AG10803 (cell line): ENCODE data around the gene SLFN12.
"Not testable (repeated sequence)": the region's sequence is repeated elsewhere in the genome, so short reads cannot be mapped to it uniquely, and the experiment has no call there.

Experiments
- DNase-seq: peaks from one replicate; pipeline ENCODE4 v3.0.0; 2010; ENCODE audit warnings: low read depth
- H3K4me3 ChIP-seq: 2 replicates; pipeline ENCODE4 v1.5.1; 2011; ENCODE audit warnings: mild to moderate bottlenecking, low read length, control low read depth
- TF ChIP-seq, protein P1 (sequence below): conservative IDR thresholded peaks from 2 replicates; pipeline ENCODE4 v1.5.1; 2011; ENCODE audit warnings: mild to moderate bottlenecking, low read length, control low read depth, inconsistent platforms

Gene SLFN12

DNA sequence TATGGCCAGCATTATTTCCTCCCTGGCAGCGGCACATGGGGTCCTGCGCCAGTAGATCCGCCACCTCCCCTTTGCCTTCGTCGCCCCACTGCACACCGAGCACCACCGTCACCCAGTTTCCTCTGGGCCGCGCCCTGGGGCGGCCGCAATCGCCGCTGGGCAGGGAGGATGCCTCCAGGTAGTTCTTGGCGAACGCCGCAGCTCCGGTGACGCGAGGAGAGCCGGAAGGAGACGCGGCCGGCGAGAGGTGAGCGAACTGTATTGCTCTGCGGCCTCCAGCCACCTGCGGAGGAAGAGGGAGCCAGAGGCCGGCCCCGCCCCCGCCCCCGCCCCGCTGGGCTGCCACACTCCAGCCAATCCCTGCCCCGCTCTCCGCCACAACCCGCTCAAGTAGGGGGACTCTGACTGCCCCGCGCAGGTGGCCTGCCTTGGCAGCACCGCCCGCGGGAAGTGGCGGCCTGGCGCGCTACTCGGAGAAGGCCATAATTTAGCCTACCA lies 28.1 kb upstream of the SLFN12 start:
- no peak overlapping the region for H3K4me3 ChIP-seq
- TF ChIP-seq, protein P1, sequence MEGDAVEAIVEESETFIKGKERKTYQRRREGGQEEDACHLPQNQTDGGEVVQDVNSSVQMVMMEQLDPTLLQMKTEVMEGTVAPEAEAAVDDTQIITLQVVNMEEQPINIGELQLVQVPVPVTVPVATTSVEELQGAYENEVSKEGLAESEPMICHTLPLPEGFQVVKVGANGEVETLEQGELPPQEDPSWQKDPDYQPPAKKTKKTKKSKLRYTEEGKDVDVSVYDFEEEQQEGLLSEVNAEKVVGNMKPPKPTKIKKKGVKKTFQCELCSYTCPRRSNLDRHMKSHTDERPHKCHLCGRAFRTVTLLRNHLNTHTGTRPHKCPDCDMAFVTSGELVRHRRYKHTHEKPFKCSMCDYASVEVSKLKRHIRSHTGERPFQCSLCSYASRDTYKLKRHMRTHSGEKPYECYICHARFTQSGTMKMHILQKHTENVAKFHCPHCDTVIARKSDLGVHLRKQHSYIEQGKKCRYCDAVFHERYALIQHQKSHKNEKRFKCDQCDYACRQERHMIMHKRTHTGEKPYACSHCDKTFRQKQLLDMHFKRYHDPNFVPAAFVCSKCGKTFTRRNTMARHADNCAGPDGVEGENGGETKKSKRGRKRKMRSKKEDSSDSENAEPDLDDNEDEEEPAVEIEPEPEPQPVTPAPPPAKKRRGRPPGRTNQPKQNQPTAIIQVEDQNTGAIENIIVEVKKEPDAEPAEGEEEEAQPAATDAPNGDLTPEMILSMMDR = no peak
- no peak for DNase-seq

DNA sequence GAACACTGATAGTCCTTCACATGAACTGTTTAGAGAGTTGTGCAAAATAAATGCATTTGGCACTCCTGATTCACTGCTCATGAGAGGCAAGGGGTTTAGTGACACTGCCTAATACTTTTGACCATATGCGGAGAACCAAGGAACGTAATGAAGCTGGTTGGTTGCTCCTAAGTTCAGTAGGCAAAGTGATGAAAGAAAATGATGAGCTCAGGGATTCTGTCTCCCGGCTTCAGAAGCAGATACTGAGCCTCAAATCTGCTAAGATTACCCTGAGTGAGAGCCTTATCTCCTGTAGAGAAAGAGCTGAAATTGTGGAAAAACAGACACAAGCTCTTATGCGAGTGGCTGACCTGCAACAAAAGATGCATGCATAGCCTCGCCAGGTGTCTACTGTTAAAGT lies 21.7 kb upstream of the SLFN12 start:
- not testable (repeated sequence) for DNase-seq, H3K4me3 ChIP-seq

DNA sequence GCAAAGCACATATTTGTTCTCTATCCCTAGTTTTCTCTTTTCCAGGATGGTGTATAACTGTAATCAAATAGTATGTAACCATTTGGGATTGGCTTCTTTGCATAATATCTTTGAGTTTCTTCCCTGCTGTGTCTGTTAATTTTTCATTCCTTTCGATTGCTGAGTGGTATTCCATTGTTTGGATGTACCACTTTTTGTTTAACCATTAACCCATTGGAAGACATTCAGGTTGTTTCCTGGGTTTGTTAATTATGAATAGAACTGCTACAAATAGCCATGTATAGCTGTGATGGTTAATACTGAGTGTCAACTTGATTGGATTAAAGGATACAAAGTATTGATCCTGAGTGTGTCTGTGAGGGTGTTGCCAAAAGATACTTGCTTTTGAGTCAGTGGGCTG lies 20.9 kb upstream of the SLFN12 start:
- DNase-seq = no peak
- TF ChIP-seq, protein P1 = no peak

DNA sequence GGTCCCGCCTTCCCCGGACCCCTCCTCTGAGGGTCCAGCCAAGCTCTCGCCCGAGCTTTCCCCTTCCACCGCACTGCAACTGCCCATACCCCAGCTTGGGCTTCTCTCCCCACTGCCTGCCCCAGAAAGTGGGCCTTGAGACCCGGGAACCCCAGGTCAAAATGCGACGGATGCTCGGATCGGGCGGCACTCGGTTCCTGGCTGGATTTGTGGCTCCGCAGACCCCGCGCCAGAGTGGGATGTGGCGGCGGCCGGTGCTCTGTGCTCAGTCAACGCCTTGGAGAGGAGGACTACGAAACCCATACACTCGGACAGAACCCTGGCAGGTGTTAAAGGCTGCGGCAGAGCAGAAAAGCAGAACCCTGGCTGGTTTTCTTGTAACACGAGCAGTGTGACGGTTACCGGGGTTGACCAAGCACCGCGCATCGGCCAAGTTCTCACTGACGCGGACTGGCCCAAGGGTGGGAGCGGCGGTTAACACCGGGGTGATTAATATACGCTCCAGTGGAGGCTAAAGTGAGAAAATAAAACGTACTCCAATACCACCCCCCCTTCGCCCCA lies 17.2 kb upstream of the SLFN12 start:
- TF ChIP-seq, protein P1 = no peak
- DNase-seq = no peak
- H3K4me3 ChIP-seq = no peak overlapping the region

More for the DNA sequence above, 20.9 kb upstream of the SLFN12 start:
- H3K4me3 ChIP-seq = no peak overlapping the region

DNA sequence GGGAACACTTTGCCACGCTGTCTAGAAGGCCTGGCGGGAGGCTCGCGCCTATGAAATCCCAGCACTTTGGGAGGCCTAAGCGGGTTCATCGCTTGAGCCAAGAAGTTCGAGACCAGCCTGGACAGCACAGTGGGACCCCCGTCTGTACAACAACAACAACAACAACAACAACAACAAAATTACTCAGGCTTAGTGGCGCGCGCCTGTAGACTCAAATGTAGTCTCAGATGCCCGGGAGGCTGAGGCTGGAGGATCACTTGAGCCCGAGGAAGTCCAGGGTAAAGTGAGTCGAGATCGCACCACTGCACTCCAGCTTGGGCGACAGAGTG lies 16.6 kb upstream of the SLFN12 start:
- TF ChIP-seq, protein P1 = no peak
- no peak for DNase-seq
- peak overlapping the region; percentile 53 for H3K4me3 ChIP-seq

DNA sequence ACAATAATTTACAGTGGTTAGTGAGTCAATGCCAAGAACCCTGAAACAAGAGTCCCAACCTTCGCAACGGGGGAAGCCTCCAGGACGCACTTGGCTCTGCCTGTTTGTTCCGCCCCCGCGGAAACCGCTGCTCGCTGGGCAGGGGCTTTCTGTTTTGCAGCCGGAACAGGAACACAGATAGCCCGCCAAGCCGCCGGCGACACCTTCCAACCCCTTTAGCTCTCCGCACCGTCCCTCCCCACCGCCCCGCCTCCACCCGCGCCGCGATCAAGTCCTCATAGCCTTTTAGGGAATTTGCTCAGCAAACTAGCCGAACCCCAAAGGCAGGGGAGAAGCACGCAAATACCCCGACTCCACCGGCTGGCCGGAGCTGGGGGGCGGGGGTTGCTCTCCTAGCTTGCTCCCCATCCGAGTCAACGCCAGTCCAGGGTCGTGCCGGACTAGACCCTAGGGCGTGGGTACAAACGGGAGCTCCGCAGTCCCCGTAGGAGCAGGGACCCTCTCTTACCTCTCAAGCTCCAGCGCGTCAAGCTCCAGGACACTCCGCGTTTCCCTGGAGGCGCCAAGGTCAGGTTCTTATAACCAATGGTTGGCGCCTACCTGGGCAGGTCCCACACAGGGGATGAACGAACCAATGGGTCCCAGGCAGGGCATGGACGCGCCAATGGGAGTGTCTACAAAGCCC lies 16.1 kb upstream of the SLFN12 start, which contains the start of gene SLFN13:
Gene SLFN13 (minus strand): TSS at position 553 of the 685 bp plus-strand sequence. CDS start 3,086 bp downstream, outside the sequence.
- peak within 1 kb of the TSS; percentile 53 for H3K4me3 ChIP-seq
- DNase-seq = peak; percentile 8
- TF ChIP-seq, protein P1 = no peak

DNA sequence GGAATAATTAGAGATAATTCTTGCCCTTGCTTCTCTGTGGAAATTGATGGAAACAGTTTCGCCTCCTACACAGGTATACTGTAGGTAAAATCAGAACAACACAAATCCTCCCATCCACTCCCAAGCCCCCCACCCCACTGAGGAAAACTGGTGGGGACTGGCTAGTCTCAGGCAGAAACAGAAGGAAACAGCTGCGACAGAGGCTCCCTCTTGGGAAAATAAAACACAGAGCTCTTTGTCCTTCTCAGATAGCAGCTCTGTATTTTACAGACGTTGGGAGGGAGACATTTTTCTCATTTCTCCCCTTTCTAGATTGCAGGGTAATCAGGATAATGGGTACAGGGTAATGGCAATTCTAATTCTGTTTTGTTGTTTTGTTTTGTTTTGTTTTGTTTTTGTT lies 15.2 kb upstream of the SLFN12 start:
- H3K4me3 ChIP-seq = no peak overlapping the region
- TF ChIP-seq, protein P1 = no peak
- no peak for DNase-seq
